SU-DHL-6 (cell line): Measurements from ENCODE around the gene AP3D1.

ENCODE experiments used
- H2AFZ ChIP-seq: fragments of 200-600 bp; sonication (generic); 2 replicates; pipeline ENCODE4 v1.6.1; 2014; ENCODE audit warnings: low read depth, mild to moderate bottlenecking, moderate library complexity, mixed read lengths, antibody characterized with exemption, low read length; ENCODE audit not compliant: severe bottlenecking
- H3F3A ChIP-seq: fragments of 200-600 bp; shearing (Covaris generic); 2 replicates; pipeline ENCODE4 v1.6.0; 2016; ENCODE audit warnings: antibody characterized with exemption, mild to moderate bottlenecking; ENCODE audit not compliant: insufficient read depth
- H3K27ac ChIP-seq: fragments of 200-600 bp; sonication (generic); 2 replicates; pipeline ENCODE4 v1.5.1; 2016; ENCODE audit warnings: low read depth, mild to moderate bottlenecking, low read length, moderate library complexity, mixed read lengths
- H3K27me3 ChIP-seq: fragments of 200-600 bp; sonication (generic), shearing (Covaris generic); 2 replicates; pipeline ENCODE4 v1.6.0; 2014; ENCODE audit warnings: mild to moderate bottlenecking, low read length
- H3K36me3 ChIP-seq: fragments of 200-600 bp; sonication (generic); 2 replicates; pipeline ENCODE4 v1.6.1; 2014; ENCODE audit warnings: mild to moderate bottlenecking, low read length, mixed read lengths
- H3K4me2 ChIP-seq: fragments of 300-600, 200-600 bp; shearing (Covaris generic), sonication (generic); 2 replicates; pipeline ENCODE4 v1.6.0; 2014; ENCODE audit warnings: low read length, low read depth, mild to moderate bottlenecking; ENCODE audit not compliant: poor library complexity, severe bottlenecking
- H3K4me3 ChIP-seq: fragments of 200-600 bp; sonication (generic); 2 replicates; pipeline ENCODE4 v1.5.1; 2014; ENCODE audit warnings: antibody characterized with exemption, low read length, mild to moderate bottlenecking, mixed read lengths; ENCODE audit not compliant: insufficient read depth, poor library complexity, severe bottlenecking
- H3K79me2 ChIP-seq: fragments of 200-600 bp; sonication (generic); 2 replicates; pipeline ENCODE4 v1.6.1; 2014; ENCODE audit warnings: mild to moderate bottlenecking, low read length, moderate library complexity; ENCODE audit not compliant: insufficient read depth
- H3K9ac ChIP-seq: fragments of 200-600 bp; sonication (generic); 2 replicates; pipeline ENCODE4 v1.7.0; 2014; ENCODE audit warnings: mild to moderate bottlenecking, low read length
- H3K9me2 ChIP-seq: fragments of 200-600 bp; sonication (generic); replicated peaks from 2 replicates; pipeline ENCODE4 v1.6.1; 2014; ENCODE audit warnings: low read length; ENCODE audit not compliant: insufficient read depth
- H3K9me3 ChIP-seq: fragments of 200-600 bp; sonication (generic); 2 replicates; pipeline ENCODE4 v1.6.1; 2014; ENCODE audit warnings: low read length, mixed read lengths; ENCODE audit not compliant: insufficient read depth
- H4K20me1 ChIP-seq: fragments of 200-600 bp; sonication (generic); 2 replicates; pipeline ENCODE4 v1.6.1; 2014; ENCODE audit warnings: low read depth, mild to moderate bottlenecking, antibody characterized with exemption, low read length, moderate library complexity, mixed read lengths
- EZH2phosphoT487 ChIP-seq: fragments of 200-600 bp; sonication (generic), shearing (Covaris generic); conservative IDR thresholded peaks from 2 replicates; pipeline ENCODE4 v1.6.1; 2018; ENCODE audit warnings: mild to moderate bottlenecking, antibody characterized with exemption, low read length, moderate library complexity, mixed read lengths
- TF ChIP-seq, protein P1 (sequence below): fragments of 200-600 bp; sonication (generic); IDR thresholded peaks from one replicate; pipeline ENCODE4 v1.5.1; 2017; ENCODE audit warnings: antibody characterized with exemption, mild to moderate bottlenecking, low read length, moderate library complexity; ENCODE audit not compliant: insufficient read depth, poor library complexity, severe bottlenecking

AP3D1 gene

GRCh38 chr19:2126879-2127518, 24.4 kb downstream of the AP3D1 start:
- H3K36me3 ChIP-seq: no peaks in the 10 kb centered on the region

GRCh38 chr19:2123682-2124387, 27.5 kb downstream of the AP3D1 start:
- no peak overlapping the region for H3K4me2 ChIP-seq
- no peak overlapping the region for H3K4me3 ChIP-seq
- no peaks in the 10 kb centered on the region for H3K27me3 ChIP-seq
- no peak overlapping the region for H2AFZ ChIP-seq
- H3K9me2 ChIP-seq: no peaks in the 10 kb centered on the region
- no peaks in the 10 kb centered on the region for H3K79me2 ChIP-seq
- TF ChIP-seq, protein P1, sequence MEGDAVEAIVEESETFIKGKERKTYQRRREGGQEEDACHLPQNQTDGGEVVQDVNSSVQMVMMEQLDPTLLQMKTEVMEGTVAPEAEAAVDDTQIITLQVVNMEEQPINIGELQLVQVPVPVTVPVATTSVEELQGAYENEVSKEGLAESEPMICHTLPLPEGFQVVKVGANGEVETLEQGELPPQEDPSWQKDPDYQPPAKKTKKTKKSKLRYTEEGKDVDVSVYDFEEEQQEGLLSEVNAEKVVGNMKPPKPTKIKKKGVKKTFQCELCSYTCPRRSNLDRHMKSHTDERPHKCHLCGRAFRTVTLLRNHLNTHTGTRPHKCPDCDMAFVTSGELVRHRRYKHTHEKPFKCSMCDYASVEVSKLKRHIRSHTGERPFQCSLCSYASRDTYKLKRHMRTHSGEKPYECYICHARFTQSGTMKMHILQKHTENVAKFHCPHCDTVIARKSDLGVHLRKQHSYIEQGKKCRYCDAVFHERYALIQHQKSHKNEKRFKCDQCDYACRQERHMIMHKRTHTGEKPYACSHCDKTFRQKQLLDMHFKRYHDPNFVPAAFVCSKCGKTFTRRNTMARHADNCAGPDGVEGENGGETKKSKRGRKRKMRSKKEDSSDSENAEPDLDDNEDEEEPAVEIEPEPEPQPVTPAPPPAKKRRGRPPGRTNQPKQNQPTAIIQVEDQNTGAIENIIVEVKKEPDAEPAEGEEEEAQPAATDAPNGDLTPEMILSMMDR: no peak
- no peak for TF ChIP-seq EZH2phosphoT487
- H3K9ac ChIP-seq: no peak overlapping the region
- no peaks in the 10 kb centered on the region for H3F3A ChIP-seq
- H3K9me3 ChIP-seq: no peaks in the 10 kb centered on the region
- no peak overlapping the region for H3K27ac ChIP-seq
- no peaks in the 10 kb centered on the region for H3K36me3 ChIP-seq
- H4K20me1 ChIP-seq: no peaks in the 10 kb centered on the region

More at GRCh38 chr19:2126879-2127518, 24.4 kb downstream of the AP3D1 start:
- Histone ChIP-seq H3K9me2 (no peaks in the 10 kb centered on the region), H3K4me2 (no peak overlapping the region), H3K27me3 (no peaks in the 10 kb centered on the region), H4K20me1 (no peaks in the 10 kb centered on the region), H3F3A (no peaks in the 10 kb centered on the region), H3K4me3 (no peak overlapping the region), H3K79me2 (no peaks in the 10 kb centered on the region), H3K27ac (no peak overlapping the region), H3K9me3 (no peaks in the 10 kb centered on the region), H3K9ac (no peak overlapping the region), H2AFZ (no peak overlapping the region)
- no peak for TF ChIP-seq EZH2phosphoT487
- TF ChIP-seq, protein P1: no peak

- Histone ChIP-seq H3K27ac (no peak overlapping the region), H3F3A (no peaks in the 10 kb centered on the region), H3K36me3 (no peaks in the 10 kb centered on the region), H3K27me3 (no peaks in the 10 kb centered on the region), H2AFZ (no peak overlapping the region), H3K4me3 (no peak overlapping the region), H3K9ac (no peak overlapping the region), H4K20me1 (no peaks in the 10 kb centered on the region), H3K9me3 (no peaks in the 10 kb centered on the region), H3K79me2 (no peaks in the 10 kb centered on the region), H3K9me2 (no peaks in the 10 kb centered on the region), H3K4me2 (no peak overlapping the region)
- TF ChIP-seq, protein P1: no peak
- no peak for TF ChIP-seq EZH2phosphoT487
Observed at GRCh38 chr19:2122982-2123381, 28.4 kb downstream of the AP3D1 start.
